NCI-H2081 (cell line): ENCODE results near the gene TLE2.
A peak's percentile ranks its signal among the peaks of the same experiment; 100 is the strongest.

Experiments
- DNase-seq, 2 experiments: peaks; one replicate each; lab custom pipeline; 2025; lab: John Stamatoyannopoulos, UW

Gene TLE2

GRCh38 chr19:2949939-2950285 is 79.2 kb downstream of the TLE2 start:
- peak in 1 of 2 experiments; percentile 26 for DNase-seq
